HepG2 (cell line): ENCODE data around the gene ADGRG1. TPM values are rescaled to one million over a fixed set of nuclear protein-coding genes. Genes with fewer than 3 reads are reported as not detected.

Experiments
- AGO2 ChIP-seq: fragments of 200-400 bp; formaldehyde crosslinking; optimal IDR thresholded peaks from 2 replicates; pipeline ENCODE3; 2017; ENCODE audit warnings: mild to moderate bottlenecking, low read depth, low read length, moderate library complexity
- CCAR2 ChIP-seq: fragments of 200-400 bp; formaldehyde crosslinking; optimal IDR thresholded peaks from 2 replicates; pipeline ENCODE3; 2018; ENCODE audit warnings: low read depth, mild to moderate bottlenecking, low read length, moderate library complexity
- ELF3 ChIP-seq: IDR thresholded peaks from 2 replicates; pipeline ENCODE4 v1.6.1; 2016; ENCODE audit warnings: missing genetic modification reagents, missing compliant biosample characterization
- FOXA3 ChIP-seq: IDR thresholded peaks from 2 replicates; pipeline ENCODE4 v1.6.1; 2016; ENCODE audit warnings: missing genetic modification reagents, missing compliant biosample characterization
- HOXA9 ChIP-seq: sonication (generic); formaldehyde crosslinking; IDR thresholded peaks from 2 replicates; pipeline ENCODE4 v1.8.1; 2022; ENCODE audit warnings: missing genetic modification reagents, mild to moderate bottlenecking, moderate library complexity, borderline replicate concordance
- KLF15 ChIP-seq: sonication (generic); formaldehyde crosslinking; IDR thresholded peaks from 2 replicates; pipeline ENCODE4 v1.8.1; 2023; ENCODE audit warnings: borderline replicate concordance, mild to moderate bottlenecking, inconsistent platforms, missing genetic modification reagents, mixed read lengths
- KMT2A ChIP-seq: sonication (generic); formaldehyde crosslinking; IDR thresholded peaks from 2 replicates; pipeline ENCODE4 v1.4.0; 2020; ENCODE audit warnings: missing genetic modification reagents
- MAZ ChIP-seq, 2 experiments: sonication (generic) in 1 of 2; formaldehyde crosslinking in 1 of 2; IDR thresholded peaks; 2 replicates each; pipeline versions ENCODE4 v1.5.0 to v1.6.1; 2012 to 2020; ENCODE audit warnings: low read depth in 2 of 2, mild to moderate bottlenecking in 2 of 2, borderline replicate concordance in 1 of 2, improper control_type of control experiment in 1 of 2, low read length in 1 of 2, missing genetic modification reagents in 1 of 2, moderate library complexity in 1 of 2
- NR3C1 ChIP-seq: sonication (generic); formaldehyde crosslinking; IDR thresholded peaks from 2 replicates; pipeline ENCODE4 v1.4.0; 2020; ENCODE audit warnings: missing genetic modification reagents
- RBFOX2 ChIP-seq: fragments of 200-400 bp; formaldehyde crosslinking; IDR thresholded peaks from 2 replicates; pipeline ENCODE4 v1.6.1; 2017; ENCODE audit warnings: low read depth, mild to moderate bottlenecking, low read length
- SRSF9 ChIP-seq: fragments of 200-400 bp; formaldehyde crosslinking; IDR thresholded peaks from 2 replicates; pipeline ENCODE4 v1.6.1; 2018; ENCODE audit warnings: borderline replicate concordance, mild to moderate bottlenecking, low read depth, low read length; ENCODE audit not compliant: insufficient read depth, poor library complexity, severe bottlenecking
- THAP11 ChIP-seq: IDR thresholded peaks from 2 replicates; pipeline ENCODE4 v1.6.1; 2016; ENCODE audit warnings: missing biosample characterization, missing genetic modification reagents
- XBP1 ChIP-seq: sonication (generic); formaldehyde crosslinking; IDR thresholded peaks from 2 replicates; pipeline ENCODE4 v1.5.0; 2020; ENCODE audit warnings: missing genetic modification reagents
- ZMYM4 ChIP-seq: sonication (generic); formaldehyde crosslinking; IDR thresholded peaks from 2 replicates; pipeline ENCODE4 v1.8.1; 2023; ENCODE audit warnings: mild to moderate bottlenecking, missing genetic modification reagents
- ZNF660 ChIP-seq: sonication (generic); formaldehyde crosslinking; IDR thresholded peaks from 2 replicates; pipeline ENCODE4 v1.5.1; 2020; ENCODE audit warnings: mild to moderate bottlenecking, low read depth, missing genetic modification reagents, borderline replicate concordance
- ZNF703 ChIP-seq: sonication (generic); formaldehyde crosslinking; IDR thresholded peaks from 2 replicates; pipeline ENCODE4 v1.5.1; 2020; ENCODE audit warnings: missing genetic modification reagents, mild to moderate bottlenecking, moderate library complexity, borderline replicate concordance
- polyA plus RNA-seq, 8 experiments: library from polyadenylated mRNA; depleted of rRNA in 3 of 8; stranded (reverse) in 7 of 8; unstranded in 1 of 8; fragments of >200 nt; fragmentation: Illumina TruSeq in 4 of 8; extraction: Trizol in 4 of 8; gene quantifications; 2 replicates each; pipeline versions ENCODE4 v1.2.1 to v1.2.3, GENCODE V29; 2011 to 2016; ENCODE audit warnings: low read depth in 4 of 8, missing spikeins in 1 of 8, mixed read lengths in 1 of 8; ENCODE audit not compliant: insufficient read depth in 1 of 8
- total RNA-seq, 5 experiments: library from RNA; depleted of rRNA; stranded (reverse); fragments of >200 nt; fragmentation: Illumina TruSeq; extraction: Trizol; gene quantifications; 2 replicates each; pipeline ENCODE4 v1.2.3, GENCODE V29; 2016; ENCODE audit warnings: low read depth in 1 of 5
- TF ChIP-seq, protein P1 (sequence below): sonication (generic); formaldehyde crosslinking; IDR thresholded peaks from 2 replicates; pipeline ENCODE4 v1.8.0; 2022; ENCODE audit warnings: mild to moderate bottlenecking, missing genetic modification reagents, moderate library complexity
- TF ChIP-seq, protein P2 (sequence below): fragments of 450-650 bp; IDR thresholded peaks from 2 replicates; pipeline ENCODE4 v1.6.1; 2017; ENCODE audit warnings: mild to moderate bottlenecking
- TF ChIP-seq, protein P3 (sequence below): sonication (generic); formaldehyde crosslinking; IDR thresholded peaks from 2 replicates; pipeline ENCODE4 v1.5.0; 2020; ENCODE audit warnings: missing genetic modification reagents
- TF ChIP-seq, protein P4 (sequence below): IDR thresholded peaks from 2 replicates; pipeline ENCODE4 v1.6.1; 2018; ENCODE audit warnings: missing genetic modification reagents, mild to moderate bottlenecking, missing compliant biosample characterization
- TF ChIP-seq, protein P5 (sequence below): sonication (generic); formaldehyde crosslinking; IDR thresholded peaks from 2 replicates; pipeline ENCODE4 v1.4.0; 2020; ENCODE audit warnings: missing genetic modification reagents

Gene ADGRG1
- total and polyA plus RNA-seq, 2 of the 13 experiments (the other 11 are each of a cell fraction or from before 2014, with no cell fraction given), result 2.7 to 5.9 TPM

DNA sequence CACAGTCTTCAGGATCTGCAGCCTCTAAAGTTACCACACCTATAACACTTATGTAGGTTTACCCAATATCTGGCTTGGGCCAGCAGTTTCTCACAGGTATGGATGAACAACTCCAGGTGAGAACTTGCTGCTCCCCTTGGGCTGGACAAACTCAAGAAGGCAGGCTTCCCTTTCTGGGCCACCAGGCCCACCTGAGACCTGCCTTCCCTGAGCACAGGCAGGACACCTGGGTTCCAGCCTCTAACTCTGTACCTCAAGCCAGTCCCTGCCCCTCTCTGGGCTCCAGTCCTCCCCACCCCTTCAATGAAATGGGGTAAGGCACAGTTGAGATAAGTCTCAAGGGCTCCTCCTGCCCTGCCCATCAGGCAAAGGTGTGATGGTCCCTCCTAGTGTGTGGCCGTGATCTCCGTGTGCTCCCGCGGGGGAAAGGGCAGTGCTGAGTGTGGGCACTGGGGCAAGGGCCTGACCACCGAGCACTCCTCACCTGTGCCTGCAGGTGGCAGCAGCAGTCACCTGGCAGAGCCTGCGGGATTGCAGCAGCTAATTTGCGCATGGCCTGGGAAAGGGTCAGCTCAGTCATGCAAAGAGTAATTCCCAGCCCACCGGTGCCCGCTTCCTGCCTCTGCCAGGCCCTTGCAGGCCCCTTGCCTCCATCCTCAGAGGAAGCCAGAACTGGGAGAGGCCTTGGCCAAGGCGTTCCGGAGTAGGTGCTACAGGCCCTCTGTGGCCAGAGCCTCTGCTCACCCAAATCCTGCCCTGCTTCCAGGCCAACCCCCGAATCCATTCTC, 28.2 kb upstream of the ADGRG1 start (continued):
- TF ChIP-seq KMT2A (CRISPR knock-in tag), result 0 out of 2 replicates have a peak, but pooled peaks have one; percentile 29
- TF ChIP-seq, protein P1, sequence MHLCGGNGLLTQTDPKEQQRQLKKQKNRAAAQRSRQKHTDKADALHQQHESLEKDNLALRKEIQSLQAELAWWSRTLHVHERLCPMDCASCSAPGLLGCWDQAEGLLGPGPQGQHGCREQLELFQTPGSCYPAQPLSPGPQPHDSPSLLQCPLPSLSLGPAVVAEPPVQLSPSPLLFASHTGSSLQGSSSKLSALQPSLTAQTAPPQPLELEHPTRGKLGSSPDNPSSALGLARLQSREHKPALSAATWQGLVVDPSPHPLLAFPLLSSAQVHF, result no peak
- no peak for TF ChIP-seq ZNF660 (CRISPR knock-in tag)
- TF ChIP-seq ZNF703 (CRISPR knock-in tag), result no peak
- peak; percentile 50; the same call in 1 of the 2 replicates for TF ChIP-seq THAP11 (CRISPR knock-in tag)
- TF ChIP-seq ELF3, result 0 out of 2 replicates have a peak, but pooled peaks have one; percentile 47
- TF ChIP-seq ZMYM4 (CRISPR knock-in tag), result no peak
- no peak for TF ChIP-seq NR3C1 (CRISPR knock-in tag)
- TF ChIP-seq FOXA3, result peak; percentile 39
- TF ChIP-seq AGO2, result peak; percentile 26
- TF ChIP-seq SRSF9, result no peak
- no peak for TF ChIP-seq XBP1 (CRISPR knock-in tag)
- TF ChIP-seq MAZ (IDR thresholded peaks at IDR 0.05; ENCODE audit: borderline replicate concordance, low read depth, low read length), result no peak
- TF ChIP-seq MAZ (CRISPR knock-in tag; IDR thresholded peaks at IDR 0.05; ENCODE audit: low read depth), result no peak
- TF ChIP-seq, protein P2, sequence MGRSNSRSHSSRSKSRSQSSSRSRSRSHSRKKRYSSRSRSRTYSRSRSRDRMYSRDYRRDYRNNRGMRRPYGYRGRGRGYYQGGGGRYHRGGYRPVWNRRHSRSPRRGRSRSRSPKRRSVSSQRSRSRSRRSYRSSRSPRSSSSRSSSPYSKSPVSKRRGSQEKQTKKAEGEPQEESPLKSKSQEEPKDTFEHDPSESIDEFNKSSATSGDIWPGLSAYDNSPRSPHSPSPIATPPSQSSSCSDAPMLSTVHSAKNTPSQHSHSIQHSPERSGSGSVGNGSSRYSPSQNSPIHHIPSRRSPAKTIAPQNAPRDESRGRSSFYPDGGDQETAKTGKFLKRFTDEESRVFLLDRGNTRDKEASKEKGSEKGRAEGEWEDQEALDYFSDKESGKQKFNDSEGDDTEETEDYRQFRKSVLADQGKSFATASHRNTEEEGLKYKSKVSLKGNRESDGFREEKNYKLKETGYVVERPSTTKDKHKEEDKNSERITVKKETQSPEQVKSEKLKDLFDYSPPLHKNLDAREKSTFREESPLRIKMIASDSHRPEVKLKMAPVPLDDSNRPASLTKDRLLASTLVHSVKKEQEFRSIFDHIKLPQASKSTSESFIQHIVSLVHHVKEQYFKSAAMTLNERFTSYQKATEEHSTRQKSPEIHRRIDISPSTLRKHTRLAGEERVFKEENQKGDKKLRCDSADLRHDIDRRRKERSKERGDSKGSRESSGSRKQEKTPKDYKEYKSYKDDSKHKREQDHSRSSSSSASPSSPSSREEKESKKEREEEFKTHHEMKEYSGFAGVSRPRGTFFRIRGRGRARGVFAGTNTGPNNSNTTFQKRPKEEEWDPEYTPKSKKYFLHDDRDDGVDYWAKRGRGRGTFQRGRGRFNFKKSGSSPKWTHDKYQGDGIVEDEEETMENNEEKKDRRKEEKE, result no peak
- TF ChIP-seq, protein P3, sequence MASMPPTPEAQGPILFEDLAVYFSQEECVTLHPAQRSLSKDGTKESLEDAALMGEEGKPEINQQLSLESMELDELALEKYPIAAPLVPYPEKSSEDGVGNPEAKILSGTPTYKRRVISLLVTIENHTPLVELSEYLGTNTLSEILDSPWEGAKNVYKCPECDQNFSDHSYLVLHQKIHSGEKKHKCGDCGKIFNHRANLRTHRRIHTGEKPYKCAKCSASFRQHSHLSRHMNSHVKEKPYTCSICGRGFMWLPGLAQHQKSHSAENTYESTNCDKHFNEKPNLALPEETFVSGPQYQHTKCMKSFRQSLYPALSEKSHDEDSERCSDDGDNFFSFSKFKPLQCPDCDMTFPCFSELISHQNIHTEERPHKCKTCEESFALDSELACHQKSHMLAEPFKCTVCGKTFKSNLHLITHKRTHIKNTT (CRISPR knock-in tag), result no peak
- no peak for TF ChIP-seq KLF15 (CRISPR knock-in tag)
- no peak for TF ChIP-seq RBFOX2
- TF ChIP-seq, protein P4, sequence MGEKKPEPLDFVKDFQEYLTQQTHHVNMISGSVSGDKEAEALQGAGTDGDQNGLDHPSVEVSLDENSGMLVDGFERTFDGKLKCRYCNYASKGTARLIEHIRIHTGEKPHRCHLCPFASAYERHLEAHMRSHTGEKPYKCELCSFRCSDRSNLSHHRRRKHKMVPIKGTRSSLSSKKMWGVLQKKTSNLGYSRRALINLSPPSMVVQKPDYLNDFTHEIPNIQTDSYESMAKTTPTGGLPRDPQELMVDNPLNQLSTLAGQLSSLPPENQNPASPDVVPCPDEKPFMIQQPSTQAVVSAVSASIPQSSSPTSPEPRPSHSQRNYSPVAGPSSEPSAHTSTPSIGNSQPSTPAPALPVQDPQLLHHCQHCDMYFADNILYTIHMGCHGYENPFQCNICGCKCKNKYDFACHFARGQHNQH (CRISPR knock-in tag), result peak; percentile 77; the same call in 1 of the 2 replicates
- no peak for TF ChIP-seq CCAR2
- TF ChIP-seq, protein P5, sequence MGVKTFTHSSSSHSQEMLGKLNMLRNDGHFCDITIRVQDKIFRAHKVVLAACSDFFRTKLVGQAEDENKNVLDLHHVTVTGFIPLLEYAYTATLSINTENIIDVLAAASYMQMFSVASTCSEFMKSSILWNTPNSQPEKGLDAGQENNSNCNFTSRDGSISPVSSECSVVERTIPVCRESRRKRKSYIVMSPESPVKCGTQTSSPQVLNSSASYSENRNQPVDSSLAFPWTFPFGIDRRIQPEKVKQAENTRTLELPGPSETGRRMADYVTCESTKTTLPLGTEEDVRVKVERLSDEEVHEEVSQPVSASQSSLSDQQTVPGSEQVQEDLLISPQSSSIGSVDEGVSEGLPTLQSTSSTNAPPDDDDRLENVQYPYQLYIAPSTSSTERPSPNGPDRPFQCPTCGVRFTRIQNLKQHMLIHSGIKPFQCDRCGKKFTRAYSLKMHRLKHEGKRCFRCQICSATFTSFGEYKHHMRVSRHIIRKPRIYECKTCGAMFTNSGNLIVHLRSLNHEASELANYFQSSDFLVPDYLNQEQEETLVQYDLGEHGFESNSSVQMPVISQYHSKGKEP (CRISPR knock-in tag), result peak; percentile 75; the same call in 1 of the 2 replicates
- no peak for TF ChIP-seq HOXA9 (CRISPR knock-in tag)
